B cell (primary cell): ENCODE measurements around the gene NSMCE3. TPM values are rescaled to one million over a fixed set of nuclear protein-coding genes. Genes with fewer than 3 reads are reported as not detected.

Source experiments
- ATAC-seq: fragments of 200-7000 bp; cut with Tn5 transposase; one replicate; pipeline ENCODE4 v1.10.0; 2021; ENCODE audit warnings: low read depth, mild to moderate bottlenecking, moderate number of reproducible peaks, moderate library complexity
- CTCF ChIA-PET: fragments of 350-600 bp; sonication (Branson Sonifier 250); formaldehyde crosslinking; loops from one replicate; lab custom pipeline; 2021; ENCODE audit warnings: antibody characterized with exemption, inconsistent platforms; lab: Charles Lee
- POLR2A ChIA-PET: fragments of 350-600 bp; sonication (Branson Sonifier 250); formaldehyde crosslinking; loops from one replicate; lab custom pipeline; 2021; ENCODE audit warnings: antibody characterized with exemption; lab: Charles Lee
- DNase-seq: peaks from one replicate; pipeline ENCODE4 v3.0.0; 2013
- H2AFZ ChIP-seq: 2 replicates; pipeline ENCODE4 v1.6.1; 2012; ENCODE audit warnings: mild to moderate bottlenecking, low read depth, low read length; ENCODE audit not compliant: insufficient read depth, poor library complexity, severe bottlenecking
- H3K27ac ChIP-seq, 2 donors: 1 replicate in 1 of 2; 2 replicates in 1 of 2; pipeline ENCODE4 v1.5.1; 2012 to 2013; ENCODE audit warnings: low read length in 2 of 2, mild to moderate bottlenecking in 2 of 2, moderate library complexity in 1 of 2
- H3K27me3 ChIP-seq, 4 experiments: fragments of 200-600 bp in 1 of 4; sonication (generic) in 1 of 4; replicated peaks in 1 of 4; 1 replicate in 2 of 4; 2 replicates in 2 of 4; pipeline versions ENCODE4 v1.6.1 to v1.7.0; 2013 to 2016; ENCODE audit warnings: low read length in 3 of 4, mild to moderate bottlenecking in 2 of 4, mixed read lengths in 1 of 4, moderate library complexity in 1 of 4; ENCODE audit not compliant: insufficient read depth in 4 of 4, control insufficient read depth in 3 of 4; ENCODE audit errors: control extremely low read depth in 1 of 4
- H3K36me3 ChIP-seq, 2 experiments: replicated peaks in 1 of 2; 1 replicate in 1 of 2; 2 replicates in 1 of 2; pipeline versions ENCODE4 v1.6.1 to v1.7.1; 2013; ENCODE audit warnings: low read length in 1 of 2; ENCODE audit not compliant: insufficient read depth in 2 of 2, control insufficient read depth in 1 of 2; ENCODE audit errors: control extremely low read depth in 1 of 2, extremely low read depth in 1 of 2
- H3K4me1 ChIP-seq, 2 donors: fragments of 200-600 bp in 1 of 2; sonication (generic) in 1 of 2; 1 replicate in 1 of 2; 2 replicates in 1 of 2; pipeline versions ENCODE4 v1.5.1 to v1.6.1; 2013 to 2017; ENCODE audit warnings: low read length in 2 of 2; ENCODE audit not compliant: control insufficient read depth in 2 of 2, insufficient read depth in 2 of 2
- H3K4me2 ChIP-seq: replicated peaks from 2 replicates; pipeline ENCODE3; 2012; ENCODE audit warnings: mild to moderate bottlenecking, low read depth, low read length; ENCODE audit not compliant: poor library complexity, severe bottlenecking
- H3K4me3 ChIP-seq, 5 experiments: fragments of 200-600 bp in 1 of 5; sonication (generic) in 1 of 5; 1 replicate in 3 of 5; 2 replicates in 2 of 5; pipeline versions ENCODE4 v1.5.1 to v1.7.0; 2011 to 2016; ENCODE audit warnings: low read length in 4 of 5, mild to moderate bottlenecking in 4 of 5, low read depth in 2 of 5, control low read depth in 1 of 5, moderate library complexity in 1 of 5; ENCODE audit not compliant: insufficient read depth in 1 of 5; ENCODE audit errors: control extremely low read depth in 1 of 5, extremely low read depth in 1 of 5
- H3K79me2 ChIP-seq: fragments of 200-600 bp; sonication (generic); one replicate; pipeline ENCODE4 v1.6.0; 2016; ENCODE audit warnings: low read length; ENCODE audit not compliant: control insufficient read depth, insufficient read depth
- H3K9ac ChIP-seq: fragments of 200-600 bp; sonication (generic); 2 replicates; pipeline ENCODE4 v1.6.1; 2017; ENCODE audit warnings: mild to moderate bottlenecking, low read length, moderate library complexity
- H3K9me3 ChIP-seq, 3 donors: one replicate each; pipeline versions ENCODE4 v1.6.1 to v1.7.1; 2013; ENCODE audit warnings: low read length in 2 of 3; ENCODE audit not compliant: control insufficient read depth in 2 of 3, insufficient read depth in 1 of 3; ENCODE audit errors: control extremely low read depth in 1 of 3
- H4K20me1 ChIP-seq: 2 replicates; pipeline ENCODE4 v1.6.0; 2012; ENCODE audit warnings: mild to moderate bottlenecking, low read length; ENCODE audit not compliant: insufficient read depth, control insufficient read depth, poor library complexity, severe bottlenecking
- H3K27ac Mint-ChIP-seq: one replicate; pipeline ENCODE4 v1.8.0; 2021; ENCODE audit warnings: mixed read lengths
- H3K27me3 Mint-ChIP-seq: one replicate; pipeline ENCODE4 v1.8.0; 2021; ENCODE audit warnings: mixed read lengths
- H3K4me1 Mint-ChIP-seq: one replicate; pipeline ENCODE4 v1.8.0; 2021; ENCODE audit warnings: mixed read lengths
- H3K4me3 Mint-ChIP-seq: one replicate; pipeline ENCODE4 v1.8.0; 2021; ENCODE audit warnings: mixed read lengths
- H3K9me3 Mint-ChIP-seq: one replicate; pipeline ENCODE4 v1.8.0; 2022; ENCODE audit warnings: mixed read lengths; ENCODE audit not compliant: insufficient read depth
- CTCF ChIP-seq: fragments of 200-600 bp; IDR thresholded peaks from one replicate; pipeline ENCODE4 v1.8.0; 2022; ENCODE audit warnings: antibody characterized with exemption, mild to moderate bottlenecking
- EZH2 ChIP-seq: IDR thresholded peaks from 2 replicates; pipeline ENCODE4 v1.6.1; 2012; ENCODE audit warnings: borderline replicate concordance, low read depth, mild to moderate bottlenecking, moderate library complexity, low read length; ENCODE audit not compliant: insufficient read depth, poor library complexity, severe bottlenecking
- WGBS: methylation state at CpG from one replicate; pipeline ENCODE4 v1.1.5; 2013; ENCODE audit warnings: missing lambda C conversion rate; ENCODE audit not compliant: insufficient coverage; 5-methylcytosine and 5-hydroxymethylcytosine counted together
- intact Hi-C: fragments of 100-400 bp; cut with micrococcal nuclease; formaldehyde crosslinking; loops from one replicate; pipeline ENCODE4 v1.10.0; 2022
- polyA plus RNA-seq: library from polyadenylated mRNA; depleted of rRNA; stranded (reverse); fragments of >200 nt; gene quantifications from 2 replicates; pipeline ENCODE4 v1.2.3, GENCODE V29; 2012
- total RNA-seq, 2 donors: library from RNA; stranded (reverse); fragments of 120-200 nt in 1 of 2; gene quantifications; 1 replicate in 1 of 2; 2 replicates in 1 of 2; pipeline versions ENCODE4 v1.2.3 to v1.2.4, GENCODE V29; 2013 to 2022

NSMCE3 gene
- total and polyA plus RNA-seq, 2 donors (not counting 1 experiment from before 2014, with no cell fraction given) = 16.8 to 26.9 TPM

DNA sequence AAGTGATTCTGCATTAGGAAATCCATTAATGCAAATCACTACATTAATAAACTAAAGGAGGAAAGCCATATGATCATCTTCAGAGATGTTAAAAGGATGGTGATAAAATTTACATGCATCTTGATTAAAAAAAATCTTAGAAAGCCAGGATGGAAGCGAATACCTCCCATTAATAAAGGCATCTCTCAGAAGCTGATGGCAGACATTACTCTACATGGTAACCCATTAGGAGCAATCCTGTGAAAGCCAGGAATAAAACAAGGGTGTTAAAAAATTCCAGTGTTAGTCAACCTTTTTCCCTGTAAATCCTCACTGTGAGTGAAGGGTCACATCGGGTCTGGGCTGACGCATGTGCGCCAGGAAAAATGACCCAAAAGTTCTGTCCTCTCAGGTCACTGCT, 25.5 kb downstream of the NSMCE3 start:
- DNase-seq = no peak
- Histone ChIP-seq H2AFZ (no peak overlapping the region), H3K4me2 (no peak overlapping the region), H3K4me1 (no peaks in the 10 kb centered on the region), H3K9me3 (peaks cover 0 to 3% (median 0%) of the 10 kb centered on the region in 3 donors), H3K79me2 (no peaks in the 10 kb centered on the region), H3K36me3 (no peaks in the 10 kb centered on the region), H3K9ac (no peak overlapping the region), H3K27me3 (no peaks in the 10 kb centered on the region), H3K27ac (no peak overlapping the region), H4K20me1 (no peaks in the 10 kb centered on the region), H3K4me3 (no peak overlapping the region)
- CTCF ChIA-PET = no interaction called here
- POLR2A ChIA-PET = no interaction called here
- TF ChIP-seq EZH2 = no peak
- no peak for TF ChIP-seq CTCF
- no peak for ATAC-seq
- WGBS = 95% methylated on average over 3 of the region's 4 CpGs
- intact Hi-C loops = no loop called here
- Mint-ChIP-seq H3K4me1 (no peaks in the 10 kb centered on the region), H3K27me3 (peaks cover 16% of the 10 kb centered on the region), H3K27ac (no peak overlapping the region), H3K4me3 (no peak overlapping the region), H3K9me3 (no peaks in the 10 kb centered on the region)

DNA sequence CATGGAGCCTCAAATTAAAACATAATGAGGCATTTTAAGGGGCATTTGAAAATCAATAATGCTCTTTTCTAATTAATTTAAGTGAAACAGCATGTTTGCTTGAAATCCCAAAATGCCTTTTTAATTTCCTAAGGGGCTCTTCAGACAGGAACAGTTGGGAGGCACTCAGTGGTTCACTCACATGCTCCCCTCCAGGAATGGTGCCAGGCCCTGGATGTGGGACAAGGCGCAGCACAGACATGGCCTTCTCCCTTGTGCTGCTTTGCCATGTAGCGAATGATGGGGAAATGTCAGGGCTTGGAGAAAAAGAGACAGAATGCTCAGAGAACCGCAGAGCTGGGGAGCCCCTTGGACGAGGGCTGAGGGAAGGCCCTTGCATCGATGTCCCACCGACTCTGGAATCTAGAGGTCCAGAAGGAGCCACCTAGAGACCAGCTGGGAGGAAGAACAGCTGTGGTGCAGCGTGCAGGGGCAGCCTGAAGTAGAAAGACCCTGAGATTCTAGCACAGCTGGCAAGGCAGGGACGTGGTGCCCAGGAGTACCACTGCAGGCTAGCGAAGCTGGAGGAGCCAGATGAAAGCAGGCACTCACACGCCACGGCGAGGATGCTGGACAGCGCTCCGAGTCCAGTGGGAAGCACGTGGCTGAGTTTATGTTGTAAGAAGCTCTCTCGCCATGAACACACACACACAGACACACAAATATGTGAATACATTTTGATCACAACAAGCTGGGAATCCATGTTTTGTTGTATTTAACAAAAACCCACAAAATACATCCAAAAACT, 27.0 kb downstream of the NSMCE3 start:
- Mint-ChIP-seq H3K27me3 (peaks cover 21% of the 10 kb centered on the region), H3K4me1 (no peaks in the 10 kb centered on the region), H3K4me3 (no peak overlapping the region), H3K9me3 (no peaks in the 10 kb centered on the region), H3K27ac (no peak overlapping the region)
- ATAC-seq = no peak
- Histone ChIP-seq H3K4me1 (no peaks in the 10 kb centered on the region), H3K4me3 (no peak overlapping the region), H3K9ac (no peak overlapping the region), H3K27me3 (no peaks in the 10 kb centered on the region), H2AFZ (no peak overlapping the region), H3K36me3 (no peaks in the 10 kb centered on the region), H3K4me2 (no peak overlapping the region), H3K27ac (no peak overlapping the region), H4K20me1 (no peaks in the 10 kb centered on the region), H3K9me3 (no peaks in the 10 kb centered on the region), H3K79me2 (no peaks in the 10 kb centered on the region)
- WGBS = 94% methylated on average over 12 of the region's 16 CpGs
- ChIA-PET POLR2A (no interaction called here), CTCF (no interaction called here)
- intact Hi-C loops = no loop called here
- TF ChIP-seq CTCF (no peak), EZH2 (no peak)
- no peak for DNase-seq
